ENCODE measurements around the gene GZMM.

The GZMM gene

DNA sequence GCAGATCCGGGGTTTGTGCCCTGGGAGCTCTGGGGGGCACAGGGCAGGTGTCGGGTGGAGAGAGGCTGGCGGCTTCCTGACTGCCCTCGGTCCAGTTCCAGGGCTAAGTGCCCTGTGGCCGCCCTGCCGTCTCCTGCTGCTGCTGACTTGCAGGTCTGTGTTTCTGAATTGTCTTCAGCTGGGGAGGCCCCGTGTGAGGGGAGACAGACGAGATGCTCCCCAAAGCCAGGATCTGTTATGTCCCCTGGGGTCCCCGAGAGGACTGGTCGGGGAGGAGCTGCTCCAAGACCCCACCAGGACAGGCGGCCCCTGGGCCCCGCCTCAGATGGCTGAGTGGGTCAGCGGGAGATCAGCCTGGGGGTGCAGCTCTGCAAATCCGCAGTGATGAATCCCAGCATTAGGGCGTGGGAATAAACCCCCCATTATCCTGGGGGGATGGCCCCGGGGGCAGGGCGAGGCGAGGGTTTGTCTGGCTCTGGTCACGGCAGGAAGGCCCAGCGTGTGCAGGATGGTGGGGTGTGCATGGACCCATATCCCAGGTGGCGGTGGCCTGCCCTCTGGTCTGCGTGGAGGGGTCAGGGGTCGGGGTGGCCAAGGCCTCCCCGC, 50.5 kb downstream of the GZMM start:
- DNase-seq (ENCODE audit: extremely low read depth in 1 of 2, low read depth in 1 of 2) = no peak

GRCh38 chr19:595326-596262, 51.7 kb downstream of the GZMM start:
- DNase-seq (ENCODE audit: extremely low read depth in 1 of 2, low read depth in 1 of 2) = no peak

DNA sequence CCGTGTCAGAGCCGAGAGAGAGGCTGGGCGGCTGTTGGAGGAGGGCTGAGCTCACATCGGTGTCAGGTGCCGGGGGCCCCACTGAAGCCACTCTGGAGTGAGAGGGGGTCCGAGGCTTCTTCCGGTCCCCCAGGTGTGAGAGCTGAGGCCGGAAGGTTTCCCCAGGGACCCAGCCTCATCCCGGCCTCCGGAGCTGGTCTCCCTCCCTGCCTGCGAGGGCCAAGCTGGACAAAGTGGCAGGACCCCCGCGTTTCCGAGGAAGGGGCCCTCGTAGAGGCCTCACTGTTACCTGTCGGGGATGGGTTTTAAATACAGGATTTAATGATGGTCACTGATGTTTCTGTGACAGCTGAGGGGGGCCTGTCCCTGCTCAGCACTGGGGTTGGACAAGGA, 52.4 kb downstream of the GZMM start:
- DNase-seq (ENCODE audit: extremely low read depth in 1 of 2, low read depth in 1 of 2) = no peak

DNA sequence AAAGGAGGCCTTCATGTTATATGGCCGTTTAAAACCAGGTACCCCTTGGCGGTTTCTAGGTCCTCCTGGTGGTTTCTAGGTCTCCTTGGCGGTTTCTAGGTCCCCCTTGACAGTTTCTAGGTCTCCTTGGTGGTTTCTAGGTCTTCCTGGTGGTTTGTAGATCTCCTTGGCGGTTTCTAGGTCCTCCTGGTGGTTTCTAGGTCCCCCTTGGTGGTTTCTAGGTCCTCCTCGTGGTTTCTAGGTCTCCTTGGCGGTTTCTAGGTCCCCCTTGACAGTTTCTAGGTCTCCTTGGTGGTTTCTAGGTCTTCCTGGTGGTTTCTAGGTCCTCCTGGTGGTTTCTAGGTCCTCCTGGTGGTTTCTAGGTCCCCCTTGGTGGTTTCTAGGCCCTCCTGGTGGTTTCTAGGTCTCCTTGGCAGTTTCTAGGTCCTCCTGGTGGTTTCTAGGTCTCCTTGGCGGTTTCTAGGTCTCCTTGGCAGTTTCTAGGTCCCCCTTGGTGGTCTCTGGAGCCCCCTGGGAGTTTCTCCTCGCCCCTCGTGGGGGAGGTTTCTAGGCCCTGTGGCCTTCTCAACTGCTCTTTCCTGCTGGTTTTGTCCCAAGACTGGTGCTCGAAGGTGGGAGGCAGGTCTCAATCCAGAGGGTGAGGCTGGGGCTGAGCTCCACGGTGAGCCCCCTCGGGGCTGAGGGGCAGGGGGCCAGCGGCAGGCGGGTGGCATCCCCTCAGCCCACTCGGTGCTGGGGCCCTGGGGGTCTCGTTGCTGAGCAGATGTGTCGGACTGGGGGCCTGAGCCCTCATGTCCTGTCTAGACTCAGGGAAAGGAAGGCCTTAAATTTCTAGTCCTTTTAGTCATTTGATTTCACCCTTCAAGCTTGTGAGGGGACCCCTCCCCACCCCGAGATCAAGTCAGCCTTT, 53.8 kb downstream of the GZMM start:
- no peak for DNase-seq (ENCODE audit: extremely low read depth in 1 of 2, low read depth in 1 of 2)
